CD4-positive, alpha-beta T cell treated with Interleukin-12 subunit alpha and Interleukin-12 subunit beta, for 1 hour (primary cell): ENCODE data around the gene LYST.
A peak's percentile ranks its signal among the peaks of the same experiment; 100 is the strongest.
"Not testable (repeated sequence)": the region's sequence is repeated elsewhere in the genome, so short reads cannot be mapped to it uniquely, and the experiment has no call there.

Experiments
- DNase-seq: peaks from one replicate; pipeline ENCODE4 v3.0.0-alpha.2; 2020

LYST gene

GRCh38 chr1:235866205-235866912, at the start of gene LYST:
LYST (minus strand) TSS chr1:235866906; CDS start chr1:235830417, 36,489 bp downstream.
- peak; percentile 74 for DNase-seq

- not testable (repeated sequence) for DNase-seq
Observed at GRCh38 chr1:235915489-235915888, 48.8 kb upstream of the LYST start.

- DNase-seq = no peak
Observed at GRCh38 chr1:235913311-235913710, 46.6 kb upstream of the LYST start.

GRCh38 chr1:235911876-235912275, 45.2 kb upstream of the LYST start:
- no peak for DNase-seq

GRCh38 chr1:235911300-235911662, 44.6 kb upstream of the LYST start:
- no peak for DNase-seq

GRCh38 chr1:235910357-235911299, 43.9 kb upstream of the LYST start:
- no peak for DNase-seq

GRCh38 chr1:235908742-235909520, 42.2 kb upstream of the LYST start:
- no peak for DNase-seq

- DNase-seq = no peak
Observed at GRCh38 chr1:235907897-235908240, 41.2 kb upstream of the LYST start.

- DNase-seq = no peak
Observed at GRCh38 chr1:235907187-235907896, 40.6 kb upstream of the LYST start.

GRCh38 chr1:235906436-235906835, 39.7 kb upstream of the LYST start:
- no peak for DNase-seq

GRCh38 chr1:235903809-235904208, 37.1 kb upstream of the LYST start:
- not testable (repeated sequence) for DNase-seq

- DNase-seq = no peak
Observed at GRCh38 chr1:235902677-235903542, 36.2 kb upstream of the LYST start.

- no peak for DNase-seq
Observed at GRCh38 chr1:235901461-235901860, 34.8 kb upstream of the LYST start.

- DNase-seq = no peak
Observed at GRCh38 chr1:235898126-235898525, 31.4 kb upstream of the LYST start.

- no peak for DNase-seq
Observed at GRCh38 chr1:235893840-235894239, 27.1 kb upstream of the LYST start.

GRCh38 chr1:235892734-235893413, 26.2 kb upstream of the LYST start:
- DNase-seq = no peak

- DNase-seq = no peak
Observed at GRCh38 chr1:235892202-235892601, 25.5 kb upstream of the LYST start.

- peak; percentile 70 for DNase-seq
Observed at GRCh38 chr1:235888119-235888643, 21.5 kb upstream of the LYST start.

GRCh38 chr1:235887676-235888075, 21.0 kb upstream of the LYST start:
- DNase-seq = no peak

- DNase-seq = peak; percentile 26
Observed at GRCh38 chr1:235885655-235886262, 19.1 kb upstream of the LYST start.
